NCI-H1436 treated with DMSO at 0.1 percent for 48 hours (cell line): Measurements from ENCODE around the gene MKNK1.
A peak's percentile ranks its signal among the peaks of the same experiment; 100 is the strongest.

ENCODE experiments used
- DNase-seq: peaks from one replicate; lab custom pipeline; 2025; lab: John Stamatoyannopoulos, UW

Gene MKNK1

DNA sequence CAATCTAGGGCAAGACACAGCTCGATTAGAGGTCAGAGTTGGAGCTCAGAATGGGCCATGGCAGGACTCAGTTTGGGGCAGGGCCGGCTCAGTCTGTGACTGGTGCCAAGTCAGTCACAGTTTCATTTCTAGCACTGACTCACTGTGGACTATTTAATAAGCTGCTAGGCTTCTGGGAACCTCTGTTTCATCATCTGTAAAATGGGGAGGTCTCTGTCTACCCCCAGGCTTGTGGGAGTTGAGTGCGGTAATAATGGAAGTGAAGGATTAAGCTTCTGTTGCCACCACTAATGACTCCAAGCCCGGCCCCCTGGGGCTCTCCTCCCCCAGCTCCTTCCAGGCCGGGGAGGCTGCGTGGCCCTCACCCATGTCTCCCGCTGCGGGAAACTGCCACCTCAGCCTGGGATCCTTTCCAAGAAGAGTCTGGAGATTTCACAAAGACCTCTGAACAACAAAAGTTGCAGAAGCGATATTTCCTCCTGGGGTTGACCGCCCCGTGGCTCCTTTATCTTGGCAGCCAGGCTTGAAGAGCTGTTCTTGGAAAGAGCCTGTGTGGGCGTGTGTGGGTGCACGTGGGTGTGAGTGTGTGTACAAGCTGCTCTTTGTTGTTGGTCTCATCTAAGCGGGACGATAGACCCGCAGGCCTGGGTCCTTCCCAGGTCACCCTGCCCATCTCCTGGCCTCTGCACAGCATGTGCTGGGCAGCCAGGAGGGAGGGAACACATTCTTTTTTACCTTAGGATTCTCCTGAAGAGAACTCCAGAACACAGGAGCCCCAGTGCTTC, 81.7 kb downstream of the MKNK1 start:
- no peak for DNase-seq

DNA sequence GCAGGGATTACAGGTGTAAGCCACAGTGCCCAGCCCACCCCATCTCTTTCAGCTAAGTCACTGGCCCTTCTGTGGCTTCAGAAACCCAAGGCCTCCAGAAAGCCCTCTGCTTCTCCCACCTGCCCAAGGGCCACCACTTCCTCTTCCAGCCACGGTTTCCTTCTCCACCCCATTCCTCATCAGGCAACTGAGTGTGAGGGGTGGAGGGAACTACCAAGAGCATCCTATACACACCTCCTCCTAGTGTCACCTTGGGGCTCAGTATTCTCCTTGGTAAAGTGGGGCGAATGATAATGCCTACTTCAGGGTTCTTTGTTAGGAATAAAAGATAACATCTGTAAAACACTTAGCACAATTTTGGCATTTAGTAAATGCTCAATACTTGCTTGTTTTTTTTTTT, 82.7 kb downstream of the MKNK1 start:
- no peak for DNase-seq

DNA sequence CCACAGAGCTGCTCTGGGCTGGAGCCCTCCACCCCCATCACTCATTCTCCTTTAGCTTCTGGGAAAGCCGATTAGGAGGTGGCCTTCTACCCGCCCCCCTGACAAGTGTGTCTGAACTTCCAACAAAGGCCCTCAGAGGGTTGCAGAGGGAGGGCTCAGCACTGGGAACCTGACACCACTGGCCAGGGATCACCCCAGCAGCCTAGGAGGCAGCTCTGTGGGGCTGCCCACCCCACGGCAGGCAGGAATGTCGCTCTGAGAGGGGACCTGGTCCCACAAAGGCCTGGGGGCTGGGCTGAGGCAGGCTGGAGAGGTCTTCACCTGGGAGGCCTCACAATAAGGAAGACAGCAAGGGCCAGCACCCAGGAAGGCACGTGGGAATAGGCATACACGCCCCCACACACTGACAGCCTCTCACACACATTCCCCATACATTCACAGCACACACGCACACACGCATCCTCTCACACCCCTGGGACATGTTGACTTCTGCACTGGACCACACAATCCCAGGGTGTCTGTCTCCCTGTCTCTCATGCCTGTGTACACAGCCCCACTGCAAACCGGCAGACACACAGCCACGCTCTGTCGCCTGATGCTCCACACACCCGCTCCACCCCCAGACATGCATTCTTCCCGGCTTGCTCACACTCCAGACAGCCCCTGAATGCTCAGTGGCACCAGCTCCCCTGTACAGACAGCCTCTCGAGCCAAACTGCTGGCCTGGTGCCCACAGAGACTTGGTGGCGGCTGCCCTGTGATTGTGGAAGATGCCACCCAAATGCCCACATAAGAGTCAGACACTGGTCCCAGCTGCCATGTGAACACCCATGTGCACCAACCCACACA, 83.8 kb downstream of the MKNK1 start:
- no peak for DNase-seq

DNA sequence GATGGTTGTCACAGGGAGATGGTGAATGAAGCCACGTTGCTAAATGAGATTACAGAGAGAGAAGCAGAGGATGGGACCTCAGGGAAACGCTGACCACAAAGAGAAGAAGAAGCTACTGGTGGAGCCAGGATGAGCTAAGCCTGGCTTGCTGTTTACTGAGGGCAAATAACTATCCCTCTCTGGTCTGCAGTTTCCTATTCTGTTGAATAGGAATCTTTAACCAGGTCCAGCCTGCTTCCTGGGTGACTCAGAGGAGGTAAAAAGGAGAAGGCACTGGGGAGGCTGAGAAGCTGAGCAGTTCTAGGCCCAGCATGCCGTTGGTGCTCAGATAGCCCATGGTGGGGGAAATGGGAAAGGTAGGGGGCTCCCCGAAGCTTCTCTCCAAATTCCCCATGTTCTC, 84.9 kb downstream of the MKNK1 start:
- DNase-seq: no peak

DNA sequence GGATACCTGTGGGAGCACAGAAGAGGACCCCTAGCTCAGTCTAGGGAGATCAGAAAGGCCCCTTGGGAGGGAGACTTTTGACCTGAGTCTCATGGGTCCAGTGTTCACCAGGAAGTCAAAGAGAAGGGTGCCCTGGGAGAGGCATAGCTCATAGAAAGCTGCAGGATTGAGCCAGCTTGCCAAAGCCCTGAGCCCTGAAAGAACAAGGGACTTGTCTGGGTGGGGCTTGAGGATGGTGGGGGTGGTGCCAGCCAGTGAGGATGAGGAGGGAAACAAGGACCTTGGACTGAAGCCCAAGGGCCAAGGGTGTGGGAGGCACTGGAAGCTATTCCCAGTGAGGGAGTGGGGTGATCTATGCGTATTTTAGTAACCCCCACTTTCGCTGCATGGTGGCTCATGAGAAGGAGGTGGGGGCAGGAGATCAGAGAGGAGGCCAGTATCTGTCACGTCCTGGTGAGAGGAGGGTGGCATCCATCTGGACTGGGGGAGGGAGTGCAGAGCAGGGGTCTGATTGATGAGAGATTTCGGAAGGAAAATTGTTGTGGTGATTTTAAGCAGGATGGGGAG, 86.1 kb downstream of the MKNK1 start:
- DNase-seq: no peak

DNA sequence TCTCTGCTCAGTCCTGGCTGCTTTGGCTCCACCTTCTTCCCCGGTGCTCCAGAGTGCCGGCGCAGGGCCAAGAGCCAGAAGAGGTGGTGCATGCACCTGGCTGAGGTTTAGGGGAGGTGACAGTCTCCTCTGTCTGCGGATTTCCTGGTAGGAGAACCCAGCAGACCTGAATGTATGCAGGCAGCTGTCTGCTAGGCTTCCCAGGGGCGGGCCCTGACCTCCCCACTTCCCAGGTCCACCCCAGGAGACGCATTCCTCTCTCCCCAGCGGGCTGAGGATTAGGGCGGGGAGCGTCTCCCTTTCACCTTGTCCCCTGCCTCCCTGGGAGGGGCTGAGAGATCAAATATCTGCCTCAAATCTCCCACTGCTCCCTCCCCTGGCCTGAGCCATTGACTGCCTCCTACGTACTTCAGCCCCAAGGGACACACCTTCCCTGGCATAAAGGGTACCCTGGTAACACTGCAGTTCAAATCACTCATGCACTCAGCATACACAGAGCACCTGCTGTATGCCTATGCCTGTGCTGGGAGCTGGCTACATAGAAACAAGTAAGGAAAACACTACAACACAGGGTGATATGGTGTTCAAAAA, 87.0 kb downstream of the MKNK1 start:
- DNase-seq: peak; percentile 86

DNA sequence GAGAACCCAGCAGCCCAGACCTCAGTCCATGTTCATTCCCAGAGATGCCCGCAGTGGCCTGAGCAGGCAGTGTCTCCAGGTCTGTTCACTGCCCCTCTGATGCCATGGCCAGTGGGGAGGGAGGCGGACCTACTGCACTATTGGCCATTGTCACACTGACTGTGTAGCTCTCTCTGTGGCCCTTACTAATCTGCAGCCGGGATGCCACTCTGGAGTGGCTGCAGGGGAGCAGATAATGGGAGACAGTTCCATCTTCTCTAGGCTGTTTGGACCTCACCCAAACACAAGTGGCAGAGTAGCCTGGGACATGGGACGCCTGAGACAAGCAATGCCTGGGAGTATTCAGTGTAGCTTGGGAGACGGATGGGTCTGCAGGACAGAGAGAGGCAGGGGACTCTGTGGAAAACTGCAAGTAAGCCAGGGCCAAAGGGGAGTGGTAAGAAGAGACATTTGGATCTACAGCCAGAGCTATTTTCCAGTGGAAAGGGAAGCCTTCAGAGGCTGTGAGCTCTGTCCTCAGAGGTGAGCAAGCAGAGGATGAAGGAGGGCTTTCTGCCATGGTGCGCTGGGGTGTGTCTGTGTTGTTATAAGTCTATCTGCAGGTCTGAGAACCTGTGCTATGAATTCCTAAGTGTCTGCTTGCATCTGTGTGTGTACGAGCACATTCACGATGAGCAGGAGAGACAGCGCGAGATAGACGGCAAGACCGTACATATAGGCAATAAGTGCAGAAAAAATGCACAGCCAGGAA, 87.7 kb downstream of the MKNK1 start:
- no peak for DNase-seq

DNA sequence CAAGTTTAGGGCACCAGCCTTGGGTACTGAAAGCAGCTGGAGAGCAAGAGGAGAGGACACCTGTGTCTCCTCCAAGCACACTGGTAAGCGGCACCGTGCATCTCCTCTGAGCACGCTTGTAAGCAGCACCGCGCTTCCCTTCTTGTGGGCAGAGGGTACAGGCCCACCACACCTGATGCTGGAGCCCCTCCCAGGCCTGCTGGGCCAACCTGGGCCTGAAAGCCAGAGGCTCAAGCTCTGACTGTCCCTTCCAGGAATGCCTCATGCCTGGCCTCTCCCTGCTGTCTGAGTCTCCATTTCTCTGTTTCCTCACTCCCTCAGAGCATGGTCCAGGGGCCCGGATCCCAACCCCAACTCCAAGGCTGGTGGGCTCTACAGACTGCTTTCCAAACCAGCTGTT, 88.5 kb downstream of the MKNK1 start:
- DNase-seq: no peak

DNA sequence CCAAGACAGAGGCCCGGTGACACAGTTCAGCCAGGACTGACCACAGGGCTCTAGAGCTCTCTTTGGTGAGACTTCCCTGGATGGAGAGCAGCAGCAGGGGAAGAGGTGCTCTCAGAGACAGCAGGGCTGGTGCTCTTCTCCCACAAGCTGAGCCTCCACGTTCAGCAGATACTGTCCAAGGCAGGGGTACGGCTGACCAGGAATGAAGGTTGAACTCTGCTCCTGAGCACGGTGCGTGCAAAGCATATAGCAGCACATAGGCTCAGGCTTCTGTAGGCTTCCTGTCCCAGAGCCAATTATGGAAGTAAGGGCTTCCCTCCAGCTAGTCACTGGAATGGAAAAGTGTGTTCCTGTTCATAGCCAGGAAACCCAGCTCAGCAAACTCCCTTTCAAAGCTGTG, 90.5 kb downstream of the MKNK1 start:
- DNase-seq: no peak

DNA sequence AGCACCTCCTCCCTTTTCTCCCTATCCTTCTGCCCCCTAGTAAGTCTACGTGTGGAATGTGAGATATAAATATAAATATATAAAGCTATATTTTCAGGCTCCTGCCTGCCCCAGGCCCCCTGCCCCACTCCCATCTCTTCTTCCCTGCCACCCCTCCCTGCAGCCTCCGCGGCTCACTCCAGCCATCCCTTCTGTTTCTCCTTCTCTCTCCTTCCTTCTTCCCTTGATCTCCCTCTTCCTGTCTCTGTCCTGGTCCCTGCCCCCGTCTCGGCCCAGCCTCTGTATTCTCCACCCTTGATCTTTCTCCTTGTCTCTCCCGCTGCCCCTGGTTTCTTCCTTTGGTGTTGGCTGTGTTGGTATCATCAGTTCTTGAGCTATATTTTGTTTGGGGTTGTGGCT, 91.3 kb downstream of the MKNK1 start:
- no peak for DNase-seq

DNA sequence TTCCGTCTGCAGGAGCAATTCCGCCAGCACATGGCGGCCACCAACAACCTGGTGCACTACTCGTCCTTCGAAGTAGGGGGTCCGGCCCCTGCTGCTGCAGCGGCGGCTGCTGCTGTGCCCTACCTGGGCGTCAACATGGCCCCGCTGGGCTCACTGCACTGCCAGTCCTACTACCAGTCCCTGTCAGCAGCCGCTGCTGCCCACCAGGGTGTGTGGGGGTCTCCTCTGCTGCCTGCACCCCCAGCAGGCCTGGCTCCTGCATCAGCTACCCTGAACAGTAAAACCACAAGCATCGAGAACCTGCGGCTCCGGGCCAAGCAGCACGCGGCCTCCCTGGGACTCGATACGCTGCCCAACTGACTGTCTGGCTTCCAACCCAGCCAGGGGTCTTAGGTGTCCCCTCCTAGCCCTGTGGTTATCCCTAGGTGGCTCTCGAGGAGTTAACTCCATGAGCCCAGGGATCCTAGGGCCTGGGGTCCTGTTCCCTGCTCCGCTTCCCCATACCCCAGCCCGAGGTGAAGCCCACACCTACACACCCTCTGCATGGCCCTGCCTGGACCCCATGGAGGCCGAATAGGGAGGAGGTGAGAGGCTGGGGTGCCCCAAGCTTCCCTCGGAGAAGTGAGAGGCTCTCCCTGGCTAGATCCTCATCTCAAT, 91.8 kb downstream of the MKNK1 start:
- DNase-seq: no peak

DNA sequence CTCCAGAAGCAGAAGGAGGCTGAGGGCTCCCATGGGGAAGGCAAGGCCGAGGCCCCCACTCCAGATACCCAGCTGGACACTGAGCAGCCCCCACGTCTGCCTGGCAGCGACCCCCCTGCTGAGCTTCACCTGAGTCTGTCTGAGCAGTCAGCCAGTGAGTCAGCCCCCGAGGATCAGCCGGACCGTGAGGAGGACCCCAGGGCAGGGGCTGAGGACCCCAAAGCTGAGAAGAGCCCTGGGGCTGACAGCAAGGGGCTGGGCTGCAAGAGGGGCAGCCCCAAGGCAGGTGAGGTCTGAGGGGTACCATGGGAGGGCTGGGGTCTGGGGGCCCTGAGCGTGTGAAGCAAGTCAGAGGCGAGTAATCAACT, 93.1 kb downstream of the MKNK1 start:
- DNase-seq: no peak

DNA sequence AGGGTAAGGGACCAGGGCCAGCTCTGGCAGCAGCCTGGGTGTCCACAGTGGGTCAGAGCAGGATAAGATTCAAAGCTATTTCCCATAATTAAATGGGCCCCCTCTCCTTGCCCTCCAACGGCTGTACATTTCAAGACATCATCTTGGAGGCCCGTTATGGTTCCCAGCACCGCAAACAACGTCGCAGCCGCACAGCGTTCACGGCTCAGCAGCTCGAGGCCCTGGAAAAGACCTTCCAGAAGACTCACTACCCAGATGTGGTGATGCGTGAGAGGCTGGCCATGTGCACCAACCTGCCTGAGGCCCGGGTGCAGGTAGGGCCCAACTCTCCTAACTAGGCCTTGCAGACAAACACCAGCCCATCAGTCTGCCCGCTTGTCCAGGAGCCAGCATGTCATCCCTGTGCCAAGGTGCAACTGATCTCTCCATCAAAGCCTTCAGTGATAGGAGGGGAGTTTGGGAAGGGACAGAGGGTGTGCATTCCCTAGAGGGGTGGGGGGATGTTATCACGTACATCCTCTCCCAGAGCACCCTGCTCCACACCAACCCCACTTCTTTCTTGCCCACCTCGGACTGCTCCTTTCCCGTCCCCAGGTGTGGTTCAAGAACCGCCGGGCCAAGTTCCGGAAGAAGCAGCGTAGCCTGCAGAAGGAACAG, 93.6 kb downstream of the MKNK1 start:
- DNase-seq: no peak

DNA sequence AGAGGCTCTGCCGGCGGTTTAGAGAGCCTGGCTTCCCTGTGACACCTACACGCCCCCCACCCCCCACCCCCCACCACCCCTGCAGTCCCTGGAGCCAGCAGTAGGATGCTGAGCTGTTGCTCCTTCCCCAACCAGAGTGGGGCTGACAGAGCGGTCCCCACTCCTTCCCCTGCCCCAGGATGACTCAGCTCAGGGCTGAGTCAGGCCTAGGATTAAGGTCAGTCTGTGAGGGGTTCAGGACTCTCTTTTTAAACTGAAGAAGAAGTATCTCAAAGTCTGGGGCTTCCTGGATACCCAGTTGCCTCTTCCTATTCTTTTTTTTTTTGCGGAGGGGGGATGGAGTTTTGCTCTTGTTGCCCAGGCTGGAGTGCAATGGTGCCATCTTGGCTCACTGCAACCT, 95.3 kb downstream of the MKNK1 start:
- no peak for DNase-seq
